ENCODE results near the gene FGF6.

Gene FGF6

GRCh38 chr12:4388662-4389061, 57.0 kb downstream of the FGF6 start:
- H3K27ac ChIP-seq (ENCODE audit: low read depth, low read length), result no peak overlapping the region
- H3K36me3 ChIP-seq (ENCODE audit: control insufficient read depth, insufficient read depth, low read length), result no peaks in the 10 kb centered on the region
- no peak overlapping the region for H3K4me3 ChIP-seq (ENCODE audit: low read depth, low read length)
- no peak overlapping the region for H3K9ac ChIP-seq (ENCODE audit: low read length)
- no peaks in the 10 kb centered on the region for H3K4me1 ChIP-seq (ENCODE audit: control insufficient read depth, insufficient read depth, low read length)
- H3K27me3 ChIP-seq (ENCODE audit: control insufficient read depth, insufficient read depth, low read length), result 0 out of 2 replicates have a peak, but pooled peaks cover 4% of the 10 kb centered on the region
- H3K9me3 ChIP-seq (ENCODE audit: control insufficient read depth, insufficient read depth, low read depth, low read length), result no peaks in the 10 kb centered on the region

- H3K27me3 ChIP-seq (ENCODE audit: control insufficient read depth, insufficient read depth, low read length), result 0 out of 2 replicates have a peak, but pooled peaks cover 4% of the 10 kb centered on the region
- no peaks in the 10 kb centered on the region for H3K9me3 ChIP-seq (ENCODE audit: control insufficient read depth, insufficient read depth, low read depth, low read length)
- H3K4me1 ChIP-seq (ENCODE audit: control insufficient read depth, insufficient read depth, low read length), result peaks cover 2% of the 10 kb centered on the region; the same call in 1 of the 2 replicates
Measured at GRCh38 chr12:4388032-4388431, 57.6 kb downstream of the FGF6 start.

GRCh38 chr12:4387607-4388006, 58.0 kb downstream of the FGF6 start:
- Histone ChIP-seq H3K27me3 (ENCODE audit: control insufficient read depth, insufficient read depth, low read length) (0 out of 2 replicates have a peak, but pooled peaks cover 4% of the 10 kb centered on the region), H3K9ac (ENCODE audit: low read length) (no peak overlapping the region), H3K36me3 (ENCODE audit: control insufficient read depth, insufficient read depth, low read length) (no peaks in the 10 kb centered on the region), H3K4me1 (ENCODE audit: control insufficient read depth, insufficient read depth, low read length) (peaks cover 2% of the 10 kb centered on the region; the same call in 1 of the 2 replicates), H3K4me3 (ENCODE audit: low read depth, low read length) (no peak overlapping the region), H3K9me3 (ENCODE audit: control insufficient read depth, insufficient read depth, low read depth, low read length) (no peaks in the 10 kb centered on the region), H3K27ac (ENCODE audit: low read depth, low read length) (no peak overlapping the region)

More at GRCh38 chr12:4388032-4388431, 57.6 kb downstream of the FGF6 start:
- no peak overlapping the region for H3K4me3 ChIP-seq (ENCODE audit: low read depth, low read length)
- no peak overlapping the region for H3K9ac ChIP-seq (ENCODE audit: low read length)
- H3K27ac ChIP-seq (ENCODE audit: low read depth, low read length), result no peak overlapping the region
- H3K36me3 ChIP-seq (ENCODE audit: control insufficient read depth, insufficient read depth, low read length), result no peaks in the 10 kb centered on the region

- Histone ChIP-seq H3K9ac (ENCODE audit: low read length) (no peak overlapping the region), H3K36me3 (ENCODE audit: control insufficient read depth, insufficient read depth, low read length) (no peaks in the 10 kb centered on the region), H3K4me1 (ENCODE audit: control insufficient read depth, insufficient read depth, low read length) (peaks cover 2% of the 10 kb centered on the region; the same call in 1 of the 2 replicates)
Measured at GRCh38 chr12:4386801-4387200, 58.8 kb downstream of the FGF6 start.

More at GRCh38 chr12:4386801-4387200, 58.8 kb downstream of the FGF6 start:
- 0 out of 2 replicates have a peak, but pooled peaks cover 4% of the 10 kb centered on the region for H3K27me3 ChIP-seq (ENCODE audit: control insufficient read depth, insufficient read depth, low read length)
- H3K9me3 ChIP-seq (ENCODE audit: control insufficient read depth, insufficient read depth, low read depth, low read length), result no peaks in the 10 kb centered on the region
- H3K4me3 ChIP-seq (ENCODE audit: low read depth, low read length), result no peak overlapping the region
- no peak overlapping the region for H3K27ac ChIP-seq (ENCODE audit: low read depth, low read length)

All from HUES6 (cell line).